ENCODE results near the gene DGCR2.

DNA sequence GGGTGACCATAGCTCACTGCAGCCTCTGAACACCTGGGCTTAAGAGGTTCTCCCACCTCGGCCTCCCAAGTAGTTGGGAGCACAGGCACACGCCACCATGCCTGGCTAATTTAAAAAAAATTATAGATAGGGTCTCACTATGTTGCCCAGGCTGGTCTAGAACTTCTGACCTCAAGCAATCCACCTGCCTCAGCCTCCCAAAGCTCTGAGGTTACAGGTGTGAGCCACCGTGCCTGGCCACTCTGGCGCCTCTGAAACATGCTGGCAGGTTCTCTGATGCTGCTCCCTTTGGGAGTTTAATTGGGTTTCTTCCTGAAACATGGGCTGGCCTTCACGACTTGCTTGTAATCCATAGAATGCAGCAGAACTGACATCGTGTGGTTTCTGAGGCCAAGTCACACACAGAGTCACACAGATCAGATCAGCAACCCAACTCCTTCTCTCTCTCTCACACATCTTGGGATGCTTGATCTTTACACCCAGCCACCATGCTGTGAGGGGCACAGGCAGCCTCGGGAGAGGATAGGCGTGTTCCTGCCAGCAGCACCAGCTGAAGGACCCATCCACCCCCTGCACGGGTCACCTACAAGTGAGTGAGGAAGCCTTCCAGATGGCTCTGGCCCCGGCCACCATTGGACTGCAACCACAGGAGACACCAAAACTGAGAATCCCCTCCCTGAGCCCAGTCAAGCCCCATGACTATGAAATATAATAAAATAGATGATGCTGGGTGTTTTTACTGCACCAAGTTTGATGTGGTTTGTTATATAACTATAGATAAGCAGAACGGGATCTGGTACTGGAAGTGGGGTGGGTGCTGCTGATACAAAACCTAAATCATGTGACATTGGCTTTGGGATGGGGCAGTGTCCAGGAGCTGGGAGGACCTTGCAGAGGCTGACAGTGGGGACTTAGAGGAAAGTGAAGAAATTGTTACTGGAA lies 31.0 kb upstream of the DGCR2 start:
- TF ChIP-seq, protein P1, sequence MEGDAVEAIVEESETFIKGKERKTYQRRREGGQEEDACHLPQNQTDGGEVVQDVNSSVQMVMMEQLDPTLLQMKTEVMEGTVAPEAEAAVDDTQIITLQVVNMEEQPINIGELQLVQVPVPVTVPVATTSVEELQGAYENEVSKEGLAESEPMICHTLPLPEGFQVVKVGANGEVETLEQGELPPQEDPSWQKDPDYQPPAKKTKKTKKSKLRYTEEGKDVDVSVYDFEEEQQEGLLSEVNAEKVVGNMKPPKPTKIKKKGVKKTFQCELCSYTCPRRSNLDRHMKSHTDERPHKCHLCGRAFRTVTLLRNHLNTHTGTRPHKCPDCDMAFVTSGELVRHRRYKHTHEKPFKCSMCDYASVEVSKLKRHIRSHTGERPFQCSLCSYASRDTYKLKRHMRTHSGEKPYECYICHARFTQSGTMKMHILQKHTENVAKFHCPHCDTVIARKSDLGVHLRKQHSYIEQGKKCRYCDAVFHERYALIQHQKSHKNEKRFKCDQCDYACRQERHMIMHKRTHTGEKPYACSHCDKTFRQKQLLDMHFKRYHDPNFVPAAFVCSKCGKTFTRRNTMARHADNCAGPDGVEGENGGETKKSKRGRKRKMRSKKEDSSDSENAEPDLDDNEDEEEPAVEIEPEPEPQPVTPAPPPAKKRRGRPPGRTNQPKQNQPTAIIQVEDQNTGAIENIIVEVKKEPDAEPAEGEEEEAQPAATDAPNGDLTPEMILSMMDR (IDR thresholded peaks at IDR 0.05): no peak
- no peak for TF ChIP-seq EP300 (IDR thresholded peaks at IDR 0.05)
